GM12873 (cell line): ENCODE measurements around the gene OGA.

Experiments used
- CTCF ChIP-seq: IDR thresholded peaks from 2 replicates; pipeline ENCODE4 v1.5.1; 2012; ENCODE audit warnings: low read depth, mild to moderate bottlenecking, moderate library complexity, low read length, control low read depth; ENCODE audit not compliant: insufficient read depth; ENCODE audit errors: missing control alignments

OGA gene

GRCh38 chr10:101736666-101737065 lies 81.6 kb downstream of the OGA start:
- TF ChIP-seq CTCF: no peak
